Measurements from ENCODE around the gene FAM78B.

DNA sequence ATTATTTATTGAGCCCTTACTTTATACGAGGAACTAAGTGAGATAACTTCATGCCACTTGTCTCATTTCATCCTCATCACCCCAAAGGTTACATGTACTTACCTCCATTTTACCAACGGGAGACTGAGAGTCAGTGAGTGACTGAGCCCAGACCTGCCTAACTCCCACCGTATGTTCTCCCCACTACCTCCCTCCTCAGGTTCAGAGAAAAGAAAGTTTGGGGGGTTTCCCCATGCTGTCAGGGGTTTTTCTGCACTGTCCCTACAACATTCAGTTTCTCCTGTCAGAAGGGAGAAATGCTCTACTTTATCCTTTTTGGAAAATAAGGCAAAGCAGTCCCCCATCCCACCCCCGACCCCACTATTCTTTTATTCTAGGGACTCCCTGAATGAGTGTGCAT, 32.9 kb downstream of the FAM78B start:
- TF ChIP-seq EZH2 (IDR thresholded peaks at IDR 0.05): no peak
- TF ChIP-seq POLR2AphosphoS5 (IDR thresholded peaks at IDR 0.05; ENCODE audit: borderline replicate concordance, low read depth, low read length): no peak
- no peak for TF ChIP-seq FOXP2 (optimal IDR thresholded peaks at IDR 0.05; ENCODE audit: control extremely low read depth, extremely low read length, insufficient read depth)
